GM10847 (cell line): ENCODE measurements around the gene A2ML1.
"Not testable (repeated sequence)": the region's sequence is repeated elsewhere in the genome, so short reads cannot be mapped to it uniquely, and the experiment has no call there.

Experiments
- POLR2A ChIP-seq: IDR thresholded peaks from 2 replicates; pipeline ENCODE4 v1.6.1; 2011; ENCODE audit not compliant: insufficient read length; ENCODE audit errors: extremely low read depth

The A2ML1 gene

GRCh38 chr12:8897081-8897480 lies 74.7 kb downstream of the A2ML1 start:
- TF ChIP-seq POLR2A, result no peak

GRCh38 chr12:8899830-8900229 lies 77.4 kb downstream of the A2ML1 start:
- no peak for TF ChIP-seq POLR2A

GRCh38 chr12:8903646-8904045 lies 81.2 kb downstream of the A2ML1 start:
- TF ChIP-seq POLR2A, result no peak

GRCh38 chr12:8904665-8905064 lies 82.2 kb downstream of the A2ML1 start:
- no peak for TF ChIP-seq POLR2A

- no peak for TF ChIP-seq POLR2A
Measured at GRCh38 chr12:8905546-8905945, 83.1 kb downstream of the A2ML1 start.

GRCh38 chr12:8906266-8907180 lies 84.1 kb downstream of the A2ML1 start:
- TF ChIP-seq POLR2A, result no peak

- TF ChIP-seq POLR2A, result no peak
Measured at GRCh38 chr12:8907513-8907912, 85.1 kb downstream of the A2ML1 start.

GRCh38 chr12:8909752-8910151 lies 87.3 kb downstream of the A2ML1 start:
- TF ChIP-seq POLR2A, result no peak

- no peak for TF ChIP-seq POLR2A
Measured at GRCh38 chr12:8911606-8912268, 89.3 kb downstream of the A2ML1 start.

GRCh38 chr12:8912914-8913313 lies 90.5 kb downstream of the A2ML1 start:
- no peak for TF ChIP-seq POLR2A

- no peak for TF ChIP-seq POLR2A
Measured at GRCh38 chr12:8913702-8914032, 91.2 kb downstream of the A2ML1 start.

GRCh38 chr12:8914033-8914715 lies 91.8 kb downstream of the A2ML1 start, which contains the start of gene PHC1:
PHC1 (plus strand) TSS chr12:8914509; CDS start chr12:8917678, 3,169 bp downstream.
- not testable (repeated sequence) for TF ChIP-seq POLR2A

GRCh38 chr12:8914716-8915526 lies 92.5 kb downstream of the A2ML1 start:
- no peak for TF ChIP-seq POLR2A

- TF ChIP-seq POLR2A, result no peak
Measured at GRCh38 chr12:8916154-8916553, 93.7 kb downstream of the A2ML1 start.

- no peak for TF ChIP-seq POLR2A
Measured at GRCh38 chr12:8917031-8917430, 94.6 kb downstream of the A2ML1 start.
